IPS-20b (cell line): ENCODE results near the gene AP1G2.
A peak's percentile ranks its signal among the peaks of the same experiment; 100 is the strongest.

Experiments
- H3K27ac ChIP-seq: one replicate; pipeline ENCODE4 v1.5.1; 2013; ENCODE audit warnings: low read length
- H3K27me3 ChIP-seq: 2 replicates; pipeline ENCODE4 v1.6.1; 2013; ENCODE audit warnings: mild to moderate bottlenecking, low read length, inconsistent platforms; ENCODE audit not compliant: insufficient read depth
- H3K36me3 ChIP-seq: 2 replicates; pipeline ENCODE4 v1.6.1; 2013; ENCODE audit warnings: low read depth, mild to moderate bottlenecking, inconsistent platforms, low read length, moderate library complexity; ENCODE audit not compliant: insufficient read depth
- H3K4me1 ChIP-seq: 2 replicates; pipeline ENCODE4 v1.6.1; 2013; ENCODE audit warnings: mild to moderate bottlenecking, control low read depth, inconsistent platforms, low read length, moderate library complexity; ENCODE audit not compliant: insufficient read depth
- H3K4me3 ChIP-seq: 2 replicates; pipeline ENCODE4 v1.5.1; 2013; ENCODE audit warnings: mild to moderate bottlenecking, low read length, inconsistent platforms
- H3K9ac ChIP-seq: 2 replicates; pipeline ENCODE4 v1.6.1; 2013; ENCODE audit warnings: low read depth, mild to moderate bottlenecking, inconsistent platforms, low read length, moderate library complexity
- H3K9me3 ChIP-seq: 2 replicates; pipeline ENCODE4 v1.6.1; 2013; ENCODE audit warnings: mild to moderate bottlenecking, low read depth, low read length, inconsistent platforms; ENCODE audit not compliant: insufficient read depth

Gene AP1G2

DNA sequence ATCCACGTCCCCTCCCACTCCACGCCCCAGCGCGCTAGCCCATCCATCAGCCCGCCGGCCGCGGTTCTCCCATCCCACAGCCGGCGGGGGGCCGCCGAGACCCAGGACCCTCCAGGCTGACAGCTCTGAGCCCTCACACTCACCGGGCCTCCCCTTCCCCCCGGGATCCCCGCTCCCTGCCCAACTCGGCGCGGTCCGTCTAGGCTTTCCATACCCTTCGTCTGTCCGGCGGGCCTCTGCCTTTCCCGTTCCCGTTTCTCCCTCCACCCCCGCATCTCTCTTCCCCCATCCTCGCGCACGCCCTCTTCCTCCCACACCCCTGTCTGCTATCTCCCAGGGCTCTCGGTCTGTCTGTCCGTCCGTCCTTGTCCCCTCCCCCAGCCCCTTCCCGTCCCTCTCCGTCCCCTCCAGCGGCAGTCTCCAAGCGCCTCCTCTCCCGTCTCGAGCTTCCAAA, 16.8 kb downstream of the AP1G2 start:
- peaks cover 48% of the 10 kb centered on the region for H3K4me1 ChIP-seq
- peak overlapping the region; percentile 90 for H3K27ac ChIP-seq
- H3K36me3 ChIP-seq, result no peaks in the 10 kb centered on the region; the same call in 1 of the 2 replicates
- no peaks in the 10 kb centered on the region for H3K27me3 ChIP-seq
- H3K4me3 ChIP-seq, result peak overlapping the region; percentile 81
- H3K9me3 ChIP-seq, result no peaks in the 10 kb centered on the region
- peak overlapping the region; percentile 95 for H3K9ac ChIP-seq

DNA sequence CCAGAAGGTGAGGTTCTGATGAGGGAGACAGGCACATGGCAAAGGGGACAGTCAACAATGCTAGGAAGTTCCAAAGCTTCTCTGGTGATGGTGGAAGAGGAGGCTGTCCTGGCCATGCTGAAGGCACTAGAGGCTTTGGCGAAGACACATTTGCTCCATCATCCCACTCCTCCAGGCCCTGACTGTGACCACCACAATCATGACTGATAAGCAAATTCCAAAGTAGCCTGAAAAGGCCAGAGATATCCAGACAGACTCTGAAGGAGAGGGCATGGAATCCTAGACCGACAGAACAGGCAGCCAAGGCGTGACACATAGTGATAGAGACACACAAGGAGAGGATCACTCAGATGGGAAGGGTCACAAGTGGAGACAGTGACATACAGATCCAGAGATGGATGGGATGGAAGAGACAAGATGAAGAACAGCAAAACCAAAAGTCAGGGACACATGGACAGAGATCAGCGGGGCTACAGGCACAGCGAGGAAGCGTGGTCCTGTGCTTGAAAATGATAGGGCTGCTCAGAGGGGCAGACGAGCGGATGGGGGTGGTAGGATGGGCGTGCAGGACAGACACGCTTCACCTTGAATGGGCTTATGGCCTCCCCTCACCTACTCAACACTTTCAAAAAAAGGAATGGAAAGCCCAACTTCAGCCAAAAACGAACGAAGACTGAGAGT, 17.3 kb downstream of the AP1G2 start:
- Histone ChIP-seq H3K27me3 (no peaks in the 10 kb centered on the region), H3K36me3 (no peaks in the 10 kb centered on the region; the same call in 1 of the 2 replicates), H3K27ac (no peak overlapping the region), H3K9me3 (no peaks in the 10 kb centered on the region), H3K4me3 (peak overlapping the region; percentile 81), H3K9ac (peak overlapping the region; percentile 95; the same call in 1 of the 2 replicates), H3K4me1 (peaks cover 54% of the 10 kb centered on the region)

DNA sequence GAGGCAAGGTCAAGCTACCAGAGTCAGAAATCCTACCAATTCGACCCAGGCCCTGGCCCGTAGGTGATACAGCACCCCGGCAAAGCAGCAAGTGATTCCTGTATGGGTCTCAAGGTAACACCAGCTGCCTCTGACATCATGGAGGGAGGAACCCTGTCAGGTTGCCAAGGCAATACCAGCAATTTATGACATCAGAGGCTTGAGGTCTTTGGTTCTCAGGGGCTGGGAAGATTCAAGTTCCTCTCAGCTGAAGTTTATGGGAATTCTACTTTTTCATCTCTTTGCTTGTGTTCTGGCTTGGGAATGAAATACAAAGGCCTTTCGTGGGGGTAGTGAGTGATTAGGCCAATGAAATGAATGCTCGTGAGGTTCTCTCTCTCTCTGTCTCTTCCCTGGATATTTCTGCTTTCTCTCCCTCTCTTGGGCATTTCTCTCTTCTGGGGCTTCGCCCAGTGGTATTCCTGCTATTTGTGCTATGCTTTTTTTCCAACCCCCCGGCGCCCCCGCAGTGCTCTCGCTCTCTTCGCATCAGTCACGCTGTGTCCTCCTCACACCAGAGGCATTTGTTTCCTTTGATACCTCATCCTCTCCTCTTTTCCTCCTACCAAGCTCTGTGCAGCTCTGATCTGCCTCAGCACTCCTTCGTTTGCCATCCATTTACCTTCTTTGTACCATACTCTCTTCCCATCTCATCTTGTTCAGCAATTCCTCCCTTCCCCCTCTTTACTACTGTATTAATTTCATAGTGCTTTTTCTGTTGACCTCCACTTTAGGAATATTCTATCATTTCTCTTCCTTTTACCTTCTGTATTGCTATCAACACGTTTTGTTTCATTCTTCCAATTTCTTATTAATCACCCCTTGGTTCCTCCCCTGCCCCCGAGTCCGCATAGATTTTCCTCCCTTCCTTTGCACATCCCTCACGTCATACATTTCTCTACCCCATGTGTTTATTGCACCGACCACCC, 19.0 kb downstream of the AP1G2 start:
- Histone ChIP-seq H3K9ac (peak overlapping the region; percentile 95; the same call in 1 of the 2 replicates), H3K27me3 (no peaks in the 10 kb centered on the region)

DNA sequence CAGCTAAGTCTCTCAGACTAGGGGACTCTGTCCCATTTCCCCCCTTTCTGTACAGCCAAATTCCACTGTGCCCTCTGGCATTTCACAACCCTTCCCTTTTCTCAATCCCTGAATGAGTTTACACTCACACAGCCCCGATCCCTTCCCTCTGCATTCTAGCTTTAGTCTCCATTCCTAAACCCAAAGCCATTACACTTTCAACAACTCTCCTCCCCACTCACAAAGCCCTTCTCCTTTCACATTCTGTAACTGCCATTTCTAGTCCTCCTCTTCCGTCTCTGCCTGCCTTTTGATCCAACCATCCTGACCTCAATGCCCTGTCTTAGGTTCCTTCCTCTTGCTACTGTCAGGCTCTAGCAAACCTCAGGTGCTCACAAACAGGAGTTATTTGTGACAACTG, 19.7 kb downstream of the AP1G2 start:
- Histone ChIP-seq H3K4me3 (peak overlapping the region; percentile 81; the same call in 1 of the 2 replicates), H3K9me3 (no peaks in the 10 kb centered on the region), H3K27ac (peak overlapping the region; percentile 60), H3K4me1 (peaks cover 70% of the 10 kb centered on the region), H3K27me3 (no peaks in the 10 kb centered on the region), H3K9ac (peak overlapping the region; percentile 58; the same call in 1 of the 2 replicates), H3K36me3 (peaks cover 9% of the 10 kb centered on the region)

More for the DNA sequence above, 19.0 kb downstream of the AP1G2 start:
- H3K4me3 ChIP-seq, result peak overlapping the region; percentile 81
- no peaks in the 10 kb centered on the region for H3K9me3 ChIP-seq
- H3K4me1 ChIP-seq, result peaks cover 66% of the 10 kb centered on the region
- H3K36me3 ChIP-seq, result peaks cover 1% of the 10 kb centered on the region
- peak overlapping the region; percentile 60 for H3K27ac ChIP-seq

DNA sequence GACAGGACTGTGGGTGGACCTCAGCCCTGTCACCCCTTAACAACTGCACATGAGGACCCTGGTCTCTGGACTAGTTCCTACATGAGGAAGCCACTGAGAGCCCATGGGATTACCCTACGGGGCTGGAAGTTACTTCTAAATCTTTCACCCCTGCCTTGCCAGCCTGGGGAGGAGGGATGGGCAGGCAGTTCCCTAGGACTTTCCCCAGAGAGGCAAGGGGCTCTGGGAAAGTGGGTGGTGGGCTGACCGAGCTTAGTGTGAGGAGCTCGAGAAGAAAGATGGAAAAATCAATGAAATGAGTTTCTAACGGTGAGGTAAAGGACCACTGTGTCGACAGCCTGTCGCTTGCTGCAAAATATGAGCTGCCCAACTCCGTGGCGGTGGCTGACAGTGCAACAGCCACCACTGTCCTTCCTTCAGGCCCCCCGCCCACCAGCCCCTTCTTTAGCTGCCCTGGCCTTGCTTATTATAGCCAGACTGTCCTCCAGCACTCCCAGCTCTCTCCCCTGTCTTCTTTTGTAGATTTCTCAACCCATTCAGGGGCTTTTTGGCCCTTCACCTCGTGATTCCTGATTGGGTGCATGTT, 21.0 kb downstream of the AP1G2 start:
- no peak overlapping the region for H3K4me3 ChIP-seq
- no peaks in the 10 kb centered on the region for H3K9me3 ChIP-seq
- H3K36me3 ChIP-seq, result peaks cover 19% of the 10 kb centered on the region
- H3K9ac ChIP-seq, result peak overlapping the region; percentile 16; the same call in 1 of the 2 replicates
- H3K27me3 ChIP-seq, result no peaks in the 10 kb centered on the region
- peaks cover 67% of the 10 kb centered on the region for H3K4me1 ChIP-seq
- peak overlapping the region; percentile 93 for H3K27ac ChIP-seq

DNA sequence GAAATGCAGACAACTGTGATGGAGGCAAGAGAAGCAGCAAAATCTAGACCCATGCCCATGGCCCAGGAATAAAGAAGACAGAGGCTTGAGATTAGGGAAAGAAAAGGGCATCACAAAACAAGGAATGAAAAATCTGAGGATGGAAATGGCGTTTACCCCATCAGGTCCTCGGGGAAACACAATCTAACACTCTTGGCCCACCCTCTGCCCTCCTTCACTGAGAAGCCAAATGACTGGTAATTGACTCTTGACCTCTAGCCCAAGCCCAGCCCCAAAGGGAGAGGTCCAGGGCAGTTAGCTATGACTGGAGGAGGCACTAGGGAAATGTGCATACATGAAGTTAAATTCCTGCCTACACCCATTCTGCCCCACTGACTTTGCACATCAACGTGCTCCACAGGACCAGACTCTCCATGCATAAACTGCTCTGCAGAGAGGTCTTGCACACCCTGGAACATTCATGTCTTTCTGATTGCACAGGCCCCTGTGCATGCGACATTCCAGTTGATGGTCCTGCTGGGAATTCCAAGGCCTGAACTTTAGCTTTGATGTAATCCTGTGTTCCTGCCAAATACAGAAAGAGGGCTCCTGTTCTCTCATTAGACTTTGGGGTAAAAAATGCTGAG, 21.7 kb downstream of the AP1G2 start:
- peaks cover 67% of the 10 kb centered on the region for H3K4me1 ChIP-seq
- peak overlapping the region; percentile 77; the same call in 1 of the 2 replicates for H3K9ac ChIP-seq
- H3K9me3 ChIP-seq, result no peaks in the 10 kb centered on the region
- H3K4me3 ChIP-seq, result peak overlapping the region; percentile 44
- peaks cover 19% of the 10 kb centered on the region for H3K36me3 ChIP-seq
- H3K27ac ChIP-seq, result peak overlapping the region; percentile 93
- no peaks in the 10 kb centered on the region for H3K27me3 ChIP-seq

DNA sequence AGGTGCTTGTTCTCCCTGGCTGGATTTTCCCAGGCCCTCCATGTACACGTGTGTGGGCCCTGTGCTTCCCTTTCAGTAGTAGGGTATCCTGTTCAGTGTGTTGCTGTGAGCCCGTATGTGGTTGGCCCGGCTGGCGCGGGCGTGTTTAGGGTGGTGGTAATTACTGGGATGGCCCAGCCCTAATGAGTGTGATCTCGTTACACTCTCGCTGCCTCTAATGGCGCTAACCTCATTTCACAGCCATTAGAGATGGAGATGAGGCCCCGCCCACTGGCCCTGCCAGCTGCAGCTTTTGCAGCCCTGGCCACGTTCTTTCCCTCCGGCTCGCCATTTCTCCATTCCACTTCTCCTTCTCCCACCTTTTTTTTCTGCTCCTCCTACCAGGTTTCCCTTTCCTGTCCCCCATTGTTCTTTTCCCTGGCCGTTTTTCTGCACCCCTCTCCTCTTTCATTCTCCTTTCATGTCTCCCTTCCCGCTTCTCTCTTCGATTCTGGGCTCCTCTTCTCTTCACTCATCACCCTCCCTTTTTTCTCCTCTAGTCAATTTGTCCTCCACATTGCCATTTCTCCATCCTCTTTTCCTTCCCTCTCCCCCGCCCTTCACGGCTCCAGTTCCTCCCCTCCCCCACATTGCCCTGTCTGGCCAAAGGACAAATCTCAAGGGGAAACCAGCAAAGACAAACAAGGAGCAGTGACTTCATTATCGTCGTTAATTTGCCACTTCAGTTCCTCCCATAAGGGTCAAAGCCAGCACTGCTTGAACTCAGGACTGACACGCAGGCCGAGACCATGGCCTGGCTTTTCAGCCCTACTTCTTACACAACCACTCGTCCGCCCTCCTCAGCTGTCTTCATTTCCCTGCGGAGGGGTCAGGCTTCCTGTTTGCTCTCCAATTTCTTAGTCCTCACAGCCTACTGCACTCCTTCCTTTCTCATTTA, 22.8 kb downstream of the AP1G2 start:
- Histone ChIP-seq H3K4me1 (peaks cover 61% of the 10 kb centered on the region), H3K27ac (peak overlapping the region; percentile 93), H3K9ac (peak overlapping the region; percentile 77; the same call in 1 of the 2 replicates), H3K27me3 (no peaks in the 10 kb centered on the region), H3K4me3 (peak overlapping the region; percentile 44), H3K9me3 (no peaks in the 10 kb centered on the region), H3K36me3 (peaks cover 19% of the 10 kb centered on the region)

DNA sequence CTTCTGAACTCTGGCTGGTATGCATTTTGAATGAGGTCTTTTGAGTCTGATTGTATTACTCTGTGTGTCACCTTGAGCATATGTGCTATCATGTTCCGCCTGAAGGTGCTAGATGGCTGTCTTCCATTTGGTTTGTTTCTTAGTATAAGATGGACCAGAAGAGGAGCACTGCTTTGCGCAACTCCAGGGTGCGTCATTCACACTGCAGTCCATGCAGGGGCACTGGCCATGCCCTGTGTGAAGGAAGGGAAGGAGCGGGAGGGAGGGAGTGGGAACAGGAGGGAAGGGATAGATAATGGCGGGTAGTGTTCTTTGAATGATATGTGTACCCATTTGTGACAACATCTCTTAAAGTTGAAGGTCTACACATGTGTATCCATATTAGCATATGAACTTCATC, 24.2 kb downstream of the AP1G2 start:
- Histone ChIP-seq H3K4me1 (peaks cover 58% of the 10 kb centered on the region), H3K27me3 (no peaks in the 10 kb centered on the region), H3K4me3 (no peak overlapping the region), H3K36me3 (peaks cover 19% of the 10 kb centered on the region), H3K27ac (no peak overlapping the region), H3K9me3 (no peaks in the 10 kb centered on the region), H3K9ac (no peak overlapping the region)

DNA sequence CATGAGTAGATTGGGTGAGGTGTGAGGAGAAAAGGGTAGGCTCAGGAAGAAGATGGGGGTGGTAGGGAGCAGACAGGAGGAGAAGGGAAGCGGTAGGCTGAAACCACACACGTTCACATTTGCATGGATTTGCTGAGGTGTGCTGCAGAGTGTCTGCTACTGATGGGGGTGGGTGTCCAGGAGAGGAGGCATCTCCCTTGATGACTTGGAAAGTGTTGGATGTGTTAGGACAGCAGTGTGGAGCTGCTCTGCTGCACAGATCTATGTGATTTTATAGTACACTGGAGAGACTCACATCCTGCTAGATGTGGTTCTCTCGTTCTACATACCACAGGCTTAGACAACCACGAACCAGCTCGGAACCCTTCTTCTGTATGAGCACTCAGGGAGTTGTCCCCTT, 25.3 kb downstream of the AP1G2 start:
- Histone ChIP-seq H3K4me1 (peaks cover 49% of the 10 kb centered on the region), H3K27me3 (no peaks in the 10 kb centered on the region), H3K4me3 (no peak overlapping the region), H3K36me3 (peaks cover 19% of the 10 kb centered on the region), H3K9ac (no peak overlapping the region), H3K27ac (no peak overlapping the region), H3K9me3 (no peaks in the 10 kb centered on the region)

DNA sequence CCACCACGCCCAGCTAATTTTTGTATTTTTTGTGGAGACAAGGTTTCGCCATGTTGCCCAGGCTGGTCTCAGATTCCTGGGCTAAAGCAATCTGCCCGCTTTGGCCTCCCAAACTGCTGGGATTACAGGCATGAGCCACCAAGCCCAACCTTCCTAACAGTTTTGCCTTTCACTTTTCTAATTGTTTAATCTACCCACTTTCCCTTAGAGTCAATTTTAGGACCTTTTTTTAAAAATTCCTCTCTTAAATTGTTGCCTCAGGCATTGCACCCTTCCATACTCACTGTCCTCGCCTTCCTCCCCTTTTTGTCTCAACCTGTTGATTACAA, 27.5 kb downstream of the AP1G2 start:
- H3K36me3 ChIP-seq, result peaks cover 23% of the 10 kb centered on the region
- no peak overlapping the region for H3K27ac ChIP-seq
- H3K9ac ChIP-seq, result peak overlapping the region; percentile 14; the same call in 1 of the 2 replicates
- peaks cover 31% of the 10 kb centered on the region for H3K4me1 ChIP-seq
- no peak overlapping the region for H3K4me3 ChIP-seq
- H3K27me3 ChIP-seq, result no peaks in the 10 kb centered on the region
- no peaks in the 10 kb centered on the region for H3K9me3 ChIP-seq
